Measurements from ENCODE around the gene KIAA0753.

DNA sequence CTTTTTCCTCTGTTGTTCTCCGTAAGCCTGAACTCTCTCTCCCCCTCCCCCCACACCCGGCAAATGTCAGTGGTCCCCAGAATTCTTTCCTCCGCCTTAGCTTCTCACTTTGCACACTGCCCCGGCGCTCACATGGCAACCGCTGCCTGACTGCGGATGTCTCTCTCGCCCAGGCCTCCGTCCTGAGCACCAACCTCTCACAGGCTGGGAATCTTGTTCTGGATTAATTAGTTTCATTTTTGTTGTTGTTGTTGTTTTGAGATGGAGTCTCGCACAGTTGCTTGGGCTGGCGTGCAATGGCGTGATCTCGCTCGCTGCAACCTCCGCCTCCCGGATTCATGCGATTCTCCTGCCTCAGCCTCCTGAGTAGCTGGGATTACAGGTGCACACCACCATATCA, 27.7 kb upstream of the KIAA0753 start:
- TF ChIP-seq EZH2phosphoT487 (IDR thresholded peaks at IDR 0.05; ENCODE audit: insufficient read depth, low read depth) (no peak), EZH2 (IDR thresholded peaks at IDR 0.05; ENCODE audit: insufficient read depth, poor library complexity, severe bottlenecking) (no peak)
